Small intestine (tissue), 7 donors: ENCODE results near the gene INF2. TPM values are rescaled to one million over a fixed set of nuclear protein-coding genes. Genes with fewer than 3 reads are reported as not detected.

ENCODE experiments used
- DNase-seq, 2 donors: peaks; one replicate each; pipeline versions ENCODE4 v3.0.0 to v3.0.0-alpha.2; 2013
- FAIRE-seq: peaks from 2 replicates; lab custom pipeline; 2012; peaks lifted over from hg19 to GRCh38; lab: Jason Lieb, UNC
- H3K27ac ChIP-seq, 3 donors: one replicate each; pipeline ENCODE4 v1.5.1; 2013; ENCODE audit warnings: low read length in 2 of 3, mild to moderate bottlenecking in 2 of 3, control low read depth in 1 of 3, inconsistent platforms in 1 of 3, low read depth in 1 of 3, moderate library complexity in 1 of 3
- H3K27me3 ChIP-seq, 3 donors: one replicate each; pipeline ENCODE4 v1.6.1; 2013; ENCODE audit warnings: low read length in 3 of 3, inconsistent platforms in 1 of 3; ENCODE audit not compliant: control insufficient read depth in 3 of 3, insufficient read depth in 3 of 3
- H3K36me3 ChIP-seq, 3 donors: one replicate each; pipeline ENCODE4 v1.6.1; 2013; ENCODE audit warnings: low read length in 3 of 3, inconsistent platforms in 1 of 3, low read depth in 1 of 3, mild to moderate bottlenecking in 1 of 3, moderate library complexity in 1 of 3; ENCODE audit not compliant: control insufficient read depth in 3 of 3, insufficient read depth in 2 of 3
- H3K4me1 ChIP-seq, 3 donors: one replicate each; pipeline ENCODE4 v1.6.1; 2013; ENCODE audit warnings: low read length in 2 of 3, inconsistent platforms in 1 of 3, low read depth in 1 of 3, mild to moderate bottlenecking in 1 of 3, moderate library complexity in 1 of 3; ENCODE audit not compliant: control insufficient read depth in 3 of 3, insufficient read depth in 2 of 3
- H3K4me3 ChIP-seq, 3 donors: one replicate each; pipeline ENCODE4 v1.5.1; 2013; ENCODE audit warnings: low read length in 3 of 3, control low read depth in 1 of 3, inconsistent platforms in 1 of 3, low read depth in 1 of 3, mild to moderate bottlenecking in 1 of 3, moderate library complexity in 1 of 3
- H3K9me3 ChIP-seq, 2 donors: one replicate each; pipeline ENCODE4 v1.6.1; 2013; ENCODE audit warnings: low read depth in 1 of 2, low read length in 1 of 2; ENCODE audit not compliant: control insufficient read depth in 2 of 2, insufficient read depth in 1 of 2
- WGBS, 3 donors: extraction: QIAGEN DNeasy Blood & Tissue Kit; methylation state at CpG; one replicate each; pipeline ENCODE4 v1.1.7; 2013; 5-methylcytosine and 5-hydroxymethylcytosine counted together
- polyA plus RNA-seq, 4 donors: library from polyadenylated mRNA; stranded (reverse) in 3 of 4; unstranded in 1 of 4; fragments of 200-250 nt in 3 of 4; fragments of 120-200 nt in 1 of 4; gene quantifications; one replicate each; pipeline versions ENCODE4 v1.2.1 to v1.2.3, GENCODE V29; 2013
- donor health status: healthy with polysubstance abuse.
- donor health status: control.
- donor health status: control.
- donor health status: Bipolar disorder and iron deficiency.
- donor health status: healthy.

The INF2 gene
- polyA plus RNA-seq, 4 donors: 62.6 to 364 (median 197) TPM

DNA sequence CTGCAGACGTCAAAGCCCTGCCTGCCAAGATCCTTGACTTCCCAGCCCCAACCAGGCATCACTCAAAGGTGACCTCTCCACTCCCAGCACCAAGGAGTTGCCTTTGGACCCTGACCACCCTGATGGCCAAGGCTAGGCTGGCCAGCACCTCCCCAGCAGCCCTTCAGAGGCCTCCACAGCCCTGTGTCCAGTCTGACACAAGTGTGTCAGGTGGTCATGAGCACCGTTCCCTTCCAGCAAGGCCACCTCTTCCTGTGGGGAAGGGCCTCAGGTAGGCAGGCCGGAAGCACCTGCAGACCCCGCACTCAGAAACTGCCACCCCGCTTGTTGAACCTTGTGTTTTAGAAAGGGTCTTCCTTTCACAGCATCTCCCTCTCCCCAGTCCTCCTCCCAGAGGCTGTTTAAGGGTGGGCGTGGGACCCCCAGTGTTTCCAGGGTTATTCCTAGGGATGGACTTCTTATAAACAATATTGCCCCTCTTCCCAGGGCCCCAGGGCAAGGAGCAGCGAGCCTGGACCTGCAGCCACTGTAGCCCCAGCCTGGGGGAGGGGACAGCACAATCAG, 13.2 kb upstream of the INF2 start:
- H3K4me3 ChIP-seq: no peak overlapping the region
- H3K9me3 ChIP-seq: no peaks in the 10 kb centered on the region
- peaks cover 9 to 48% (median 19%) of the 10 kb centered on the region in 3 donors for H3K4me1 ChIP-seq
- DNase-seq (no peak), FAIRE-seq (no peak)
- WGBS, 3 donors: 91 to 94% (median 91%) methylated on average over 7 of the region's 7 CpGs
- no peaks in the 10 kb centered on the region for H3K36me3 ChIP-seq
- no peak overlapping the region for H3K27ac ChIP-seq
- no peaks in the 10 kb centered on the region for H3K27me3 ChIP-seq

DNA sequence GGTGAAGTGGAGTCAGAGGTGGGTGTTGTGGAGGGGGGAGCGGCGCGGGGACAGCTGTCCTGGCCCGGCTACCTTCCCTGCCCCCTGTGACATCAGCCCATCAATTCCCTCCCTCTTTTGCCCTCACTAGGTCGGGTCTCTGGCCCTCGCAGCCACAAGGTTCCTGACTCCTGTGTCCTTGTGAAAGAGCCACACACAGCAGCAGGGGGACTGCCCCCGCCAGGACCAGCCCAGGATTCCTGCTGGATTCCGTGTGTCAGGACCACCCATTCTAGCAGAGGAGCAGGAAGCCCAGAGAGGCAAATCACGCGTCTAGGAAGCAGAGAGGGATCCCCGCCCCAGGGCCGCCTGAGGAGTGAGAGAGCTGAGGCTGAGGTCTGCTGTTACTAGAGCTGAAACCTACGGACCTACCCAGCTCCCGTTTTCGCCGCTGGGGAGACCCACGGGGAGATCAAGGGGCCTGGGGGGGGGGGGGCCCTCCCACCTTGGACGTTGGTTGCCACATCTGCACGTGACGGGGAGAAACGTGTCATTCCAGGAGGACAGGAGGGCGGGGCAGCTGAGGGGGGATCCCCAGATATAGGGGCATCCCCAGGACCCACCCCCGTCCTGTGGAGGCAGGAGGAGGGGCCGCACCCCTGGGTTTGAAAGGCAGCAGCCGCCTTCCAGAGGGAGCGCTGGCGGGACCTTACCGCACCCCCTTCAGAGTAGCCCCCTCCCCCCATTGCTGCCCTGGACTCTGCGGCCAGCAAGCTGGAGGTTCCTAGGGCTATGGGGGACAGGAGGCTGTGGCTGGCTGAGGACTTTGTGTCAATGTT, 12.5 kb upstream of the INF2 start:
- H3K27ac ChIP-seq: peak overlapping the region; percentile 67 to 89 (median 75)
- WGBS, 3 donors: 21 to 22% (median 21%) methylated on average over 24 to 29 of the region's 29 CpGs

DNA sequence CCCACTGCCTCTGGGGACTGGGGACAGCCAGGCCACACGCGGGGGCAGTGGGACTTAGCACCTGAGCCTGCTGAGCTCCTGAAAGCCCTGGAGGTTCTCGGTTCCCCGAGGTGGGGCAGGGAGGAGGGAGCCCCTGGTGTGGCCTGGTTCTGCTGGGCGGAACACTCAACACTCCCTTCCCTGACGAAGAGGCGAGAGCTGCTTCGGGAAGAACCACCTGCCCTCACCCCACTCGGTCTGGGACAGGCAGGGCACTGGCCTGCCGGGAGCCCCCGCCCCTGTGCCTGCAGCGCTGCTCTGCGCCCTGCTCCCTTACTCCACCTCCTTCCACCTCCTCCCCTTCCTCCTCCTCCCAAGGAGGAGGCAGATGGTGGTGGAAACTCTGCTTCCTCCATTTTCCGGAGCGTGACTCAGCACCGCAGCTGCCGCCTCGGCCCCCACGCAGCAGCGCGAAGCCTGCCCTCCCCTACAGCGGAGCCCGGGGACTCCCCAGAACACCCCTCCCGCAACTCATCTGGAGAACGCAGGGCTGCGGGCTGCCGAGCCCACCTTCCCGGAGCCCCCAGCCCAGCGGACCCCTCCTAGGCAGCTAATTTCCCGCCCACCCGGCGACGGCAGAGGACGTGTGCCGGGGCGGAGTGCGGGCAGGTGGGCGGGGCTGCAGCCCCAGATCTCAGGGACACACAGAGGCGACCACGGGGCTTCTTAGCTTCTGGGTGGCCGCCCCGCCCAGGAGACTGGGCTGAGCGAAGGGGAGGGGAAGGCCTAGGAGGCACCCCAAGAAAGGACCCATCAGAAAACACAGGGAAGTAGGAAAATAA, 11.7 kb upstream of the INF2 start:
- WGBS, 3 donors: 1% methylated on average over 39 to 43 of the region's 43 CpGs
- peak overlapping the region; percentile 36 to 55 (median 51) for H3K4me3 ChIP-seq
- FAIRE-seq (no peak), DNase-seq (peak; percentile 74 to 86)
- no peaks in the 10 kb centered on the region for H3K36me3 ChIP-seq
- peak overlapping the region; percentile 67 to 89 (median 75) for H3K27ac ChIP-seq
- no peaks in the 10 kb centered on the region for H3K27me3 ChIP-seq
- H3K4me1 ChIP-seq: peaks cover 11 to 63% (median 28%) of the 10 kb centered on the region in 3 donors
- H3K9me3 ChIP-seq: no peaks in the 10 kb centered on the region

More for the DNA sequence above, 12.5 kb upstream of the INF2 start:
- Histone ChIP-seq H3K36me3 (no peaks in the 10 kb centered on the region), H3K4me3 (peak overlapping the region; percentile 36 to 55 (median 51)), H3K4me1 (peaks cover 9 to 54% (median 23%) of the 10 kb centered on the region in 3 donors), H3K27me3 (no peaks in the 10 kb centered on the region), H3K9me3 (no peaks in the 10 kb centered on the region)
- DNase-seq: peak in 1 of 2 donors; percentile 67
- FAIRE-seq: no peak

DNA sequence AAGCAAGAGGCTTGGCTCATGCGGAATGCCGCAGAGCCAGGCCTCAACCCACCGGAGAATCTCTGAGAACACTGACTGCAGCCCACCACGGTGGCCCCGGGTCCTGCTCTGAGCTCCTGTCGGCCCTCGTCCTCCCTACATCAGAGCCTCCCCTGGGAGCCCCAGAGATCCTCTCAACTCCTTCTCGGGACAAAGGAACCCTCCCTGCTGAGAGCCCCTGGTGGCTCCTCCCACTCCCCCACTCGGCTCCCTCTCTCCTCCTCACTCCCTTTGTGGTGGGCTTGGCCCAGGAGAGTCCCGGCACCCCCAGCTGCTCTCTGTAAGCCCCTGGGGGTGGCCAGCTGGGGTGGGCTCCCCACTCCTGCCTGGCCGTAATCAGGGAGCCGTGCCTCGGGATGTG, 11.1 kb upstream of the INF2 start:
- Histone ChIP-seq H3K27me3 (no peaks in the 10 kb centered on the region), H3K4me3 (peak overlapping the region; percentile 36 to 55 (median 51)), H3K27ac (peak overlapping the region; percentile 67 to 89 (median 75)), H3K36me3 (no peaks in the 10 kb centered on the region), H3K9me3 (no peaks in the 10 kb centered on the region), H3K4me1 (peaks cover 11 to 64% (median 31%) of the 10 kb centered on the region in 3 donors)
- FAIRE-seq (no peak), DNase-seq (no peak)
- WGBS, 3 donors: 37 to 54% (median 53%) methylated on average over 13 of the region's 13 CpGs

DNA sequence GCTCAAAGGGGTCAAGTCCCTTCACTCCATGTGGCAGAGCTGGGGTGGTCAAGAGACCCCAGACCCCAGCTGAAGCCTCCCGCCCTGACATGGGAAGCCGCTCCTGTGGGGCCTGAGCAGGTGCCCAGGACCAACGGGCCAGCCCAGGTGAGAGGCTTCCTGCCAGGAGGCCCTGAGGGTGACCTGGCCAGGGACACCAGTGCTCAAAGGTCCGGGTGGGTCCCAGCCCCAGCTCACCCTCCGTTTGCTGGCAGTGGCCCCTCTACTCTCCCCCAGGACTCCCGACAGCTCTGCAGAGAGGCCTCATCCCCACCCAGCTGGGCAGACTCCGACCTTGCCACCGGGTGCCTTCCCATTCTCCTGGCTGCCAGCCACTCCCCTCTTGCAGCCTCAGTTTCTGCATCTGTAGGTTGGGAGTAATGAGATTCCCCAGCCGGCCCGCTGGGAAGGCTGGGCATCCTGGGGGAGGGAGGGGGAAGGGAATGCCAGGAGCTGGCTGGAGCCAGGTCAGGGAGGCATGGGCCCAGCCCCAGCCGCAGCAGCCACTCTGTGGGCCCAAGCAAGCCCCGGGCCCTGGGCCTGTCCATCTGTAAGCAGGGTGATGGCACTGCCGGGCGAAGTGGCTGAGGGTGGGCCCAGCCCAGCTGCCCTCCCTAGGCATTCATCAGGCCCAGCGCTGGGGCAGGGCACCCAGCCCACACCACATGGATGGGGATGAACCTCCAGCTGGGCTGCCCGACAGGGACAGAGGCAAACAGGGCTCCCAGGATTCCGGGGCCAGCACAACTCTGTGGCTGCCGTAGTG, 10.3 kb upstream of the INF2 start:
- peak overlapping the region; percentile 89 to 95 (median 94) for H3K27ac ChIP-seq
- DNase-seq: no peak

DNA sequence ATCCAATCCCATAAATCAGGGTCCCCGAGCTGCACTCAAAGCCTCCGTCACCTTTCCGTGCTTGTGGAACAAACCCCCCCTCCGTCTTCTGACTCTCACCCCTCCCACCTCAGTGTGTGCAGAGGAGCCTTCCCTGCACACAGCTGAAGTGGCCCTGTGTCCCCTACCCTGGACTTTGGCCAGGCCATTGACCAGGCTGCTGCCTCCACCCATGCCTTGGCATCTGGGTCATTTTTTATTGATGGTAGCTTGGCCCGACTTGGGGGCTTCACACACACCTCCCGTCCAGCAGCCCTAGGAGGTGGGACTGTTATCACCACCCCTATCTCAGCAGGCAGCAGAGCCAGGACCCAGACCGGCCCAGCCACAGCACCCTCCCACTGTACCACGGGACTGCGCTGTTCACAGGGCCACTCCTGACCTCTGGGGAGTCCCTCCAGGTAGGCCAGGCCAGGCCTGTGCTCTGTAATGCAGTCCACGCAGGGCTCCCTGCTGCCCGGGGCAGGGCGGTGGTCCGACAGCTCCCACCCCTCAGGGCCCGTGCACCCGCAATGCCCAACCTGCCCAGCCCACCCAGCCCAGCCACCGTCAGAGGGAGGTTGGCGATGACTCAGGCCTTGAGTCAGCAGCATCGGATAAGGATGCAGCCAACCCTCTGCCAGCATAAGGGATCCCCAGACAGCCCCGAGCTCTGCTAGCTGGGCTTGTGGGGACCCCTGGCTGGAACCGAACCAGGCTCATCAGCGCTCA, 9.2 kb upstream of the INF2 start:
- peak; percentile 61 to 78 for DNase-seq
- H3K4me1 ChIP-seq: peaks cover 11 to 70% (median 31%) of the 10 kb centered on the region in 3 donors
- H3K27ac ChIP-seq: peak overlapping the region; percentile 88 to 95 (median 94)
- no peak for FAIRE-seq
- no peaks in the 10 kb centered on the region for H3K9me3 ChIP-seq
- no peaks in the 10 kb centered on the region for H3K36me3 ChIP-seq
- 41 to 69% (median 50%) methylated on average over 19 to 21 of the region's 21 CpGs for WGBS, 3 donors
- H3K27me3 ChIP-seq: no peaks in the 10 kb centered on the region
- H3K4me3 ChIP-seq: no peak overlapping the region

More for the DNA sequence above, 10.3 kb upstream of the INF2 start:
- no peak for FAIRE-seq
- Histone ChIP-seq H3K36me3 (no peaks in the 10 kb centered on the region), H3K4me3 (no peak overlapping the region), H3K9me3 (no peaks in the 10 kb centered on the region), H3K27me3 (no peaks in the 10 kb centered on the region), H3K4me1 (peaks cover 11 to 64% (median 31%) of the 10 kb centered on the region in 3 donors)
- 80 to 85% (median 84%) methylated on average over 16 to 18 of the region's 18 CpGs for WGBS, 3 donors
